Measurements from ENCODE around the gene DGKB. TPM values are rescaled to one million over a fixed set of nuclear protein-coding genes. Genes with fewer than 3 reads are reported as not detected.

DGKB gene
- total RNA-seq, 1 donor from 2014 or later = 0.72 TPM

DNA sequence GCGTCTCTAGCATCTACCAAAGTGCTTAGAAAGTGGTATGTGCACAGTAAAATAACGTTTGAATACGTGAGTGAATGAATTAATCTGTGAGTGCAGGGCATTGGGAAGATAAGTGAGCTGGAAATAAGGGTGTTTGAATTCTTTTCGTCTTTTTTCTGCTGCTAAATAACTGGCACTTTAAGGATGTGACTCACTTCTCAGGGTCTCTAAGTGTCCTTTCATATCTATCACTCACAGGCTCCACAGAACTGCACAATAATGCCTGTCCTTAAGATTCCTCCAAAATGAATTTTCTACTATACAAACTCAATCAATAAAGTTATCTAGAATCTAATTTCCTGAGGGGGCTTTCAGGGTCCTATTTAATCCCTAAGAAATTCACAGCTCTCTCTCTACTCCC is 3.2 kb upstream of the DGKB start:
- H3K36me3 Mint-ChIP-seq (ENCODE audit: low read depth) = no peaks in the 10 kb centered on the region
- H3K4me3 Mint-ChIP-seq = no peak overlapping the region
- no peak for TF ChIP-seq CTCF (conservative IDR thresholded peaks at IDR 0.05)
- no peaks in the 10 kb centered on the region for H3K9me3 Mint-ChIP-seq
- peaks cover 5% of the 10 kb centered on the region for H3K27me3 Mint-ChIP-seq (ENCODE audit: low read depth)
- H3K4me1 Mint-ChIP-seq = no peaks in the 10 kb centered on the region
- H3K27ac Mint-ChIP-seq (ENCODE audit: unreplicated experiment) = no peak overlapping the region
- DNase-seq (ENCODE audit: low read depth, low spot score) = no peak

DNA sequence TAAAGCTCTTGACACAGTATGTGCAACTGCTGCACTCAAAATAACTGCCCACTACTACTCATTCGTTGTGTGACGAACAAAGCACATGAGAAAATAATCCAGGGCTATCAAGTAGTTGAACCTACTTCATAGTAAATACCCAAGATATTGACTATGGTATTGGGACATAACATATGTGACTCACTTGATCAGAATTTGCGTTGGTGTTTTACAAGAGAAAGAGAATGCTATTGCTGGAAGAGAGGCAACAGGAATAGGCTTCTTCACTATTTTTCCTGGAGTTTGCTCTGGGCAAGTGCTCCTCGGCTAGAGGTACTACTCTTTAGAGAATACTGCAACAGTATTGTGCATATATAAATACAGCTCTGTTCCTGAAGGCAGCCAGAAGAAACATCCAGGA is 2.5 kb downstream of the DGKB start:
- Mint-ChIP-seq H3K36me3 (ENCODE audit: low read depth) (no peaks in the 10 kb centered on the region), H3K27me3 (ENCODE audit: low read depth) (peaks cover 5% of the 10 kb centered on the region), H3K4me3 (no peak overlapping the region), H3K27ac (ENCODE audit: unreplicated experiment) (no peak overlapping the region), H3K9me3 (no peaks in the 10 kb centered on the region), H3K4me1 (no peaks in the 10 kb centered on the region)
- no peak for TF ChIP-seq CTCF (conservative IDR thresholded peaks at IDR 0.05)
- DNase-seq (ENCODE audit: low read depth, low spot score) = no peak

- TF ChIP-seq CTCF (conservative IDR thresholded peaks at IDR 0.05) = no peak
- H3K27me3 Mint-ChIP-seq (ENCODE audit: low read depth) = peaks cover 3% of the 10 kb centered on the region
- H3K4me1 Mint-ChIP-seq = no peaks in the 10 kb centered on the region
- H3K9me3 Mint-ChIP-seq = no peaks in the 10 kb centered on the region
- H3K36me3 Mint-ChIP-seq (ENCODE audit: low read depth) = no peaks in the 10 kb centered on the region
- DNase-seq (ENCODE audit: low read depth, low spot score) = no peak
- H3K4me3 Mint-ChIP-seq = no peak overlapping the region
- H3K27ac Mint-ChIP-seq (ENCODE audit: unreplicated experiment) = no peak overlapping the region
Observed at GRCh38 chr7:14899030-14899429, 3.5 kb downstream of the DGKB start.

GRCh38 chr7:14896461-14896860 is 6.1 kb downstream of the DGKB start:
- DNase-seq (ENCODE audit: low read depth, low spot score) = no peak
- Mint-ChIP-seq H3K4me1 (no peaks in the 10 kb centered on the region), H3K27ac (ENCODE audit: unreplicated experiment) (no peak overlapping the region), H3K27me3 (ENCODE audit: low read depth) (peaks cover 3% of the 10 kb centered on the region), H3K36me3 (ENCODE audit: low read depth) (no peaks in the 10 kb centered on the region), H3K4me3 (no peak overlapping the region), H3K9me3 (no peaks in the 10 kb centered on the region)
- TF ChIP-seq CTCF (conservative IDR thresholded peaks at IDR 0.05) = no peak

DNA sequence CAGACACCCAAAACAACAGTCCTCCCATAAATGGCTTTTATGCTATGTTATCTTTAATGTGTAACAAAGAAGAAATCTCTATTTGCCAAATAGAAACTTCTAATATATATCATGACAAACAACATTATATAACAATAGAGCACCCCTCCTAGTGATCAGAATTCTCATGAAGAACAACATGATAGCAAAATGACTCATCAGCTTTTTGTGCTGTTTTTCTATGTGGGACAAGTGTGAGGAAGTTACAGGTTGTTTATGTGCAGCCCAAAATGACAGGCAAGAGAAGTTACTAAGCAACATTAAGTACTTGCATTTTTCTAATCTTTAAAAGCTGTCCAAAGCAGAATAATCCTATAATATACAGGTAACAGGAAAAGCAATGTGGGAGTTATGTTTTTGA is 7.7 kb downstream of the DGKB start:
- Mint-ChIP-seq H3K27me3 (ENCODE audit: low read depth) (no peaks in the 10 kb centered on the region), H3K4me3 (no peak overlapping the region), H3K36me3 (ENCODE audit: low read depth) (no peaks in the 10 kb centered on the region), H3K4me1 (no peaks in the 10 kb centered on the region), H3K9me3 (no peaks in the 10 kb centered on the region), H3K27ac (ENCODE audit: unreplicated experiment) (no peak overlapping the region)
- no peak for TF ChIP-seq CTCF (conservative IDR thresholded peaks at IDR 0.05)
- DNase-seq (ENCODE audit: low read depth, low spot score) = no peak

- no peaks in the 10 kb centered on the region for H3K4me1 Mint-ChIP-seq
- DNase-seq (ENCODE audit: low read depth, low spot score) = no peak
- no peak for TF ChIP-seq CTCF (conservative IDR thresholded peaks at IDR 0.05)
- no peaks in the 10 kb centered on the region for H3K9me3 Mint-ChIP-seq
- H3K27me3 Mint-ChIP-seq (ENCODE audit: low read depth) = no peaks in the 10 kb centered on the region
- no peaks in the 10 kb centered on the region for H3K36me3 Mint-ChIP-seq (ENCODE audit: low read depth)
- H3K4me3 Mint-ChIP-seq = no peak overlapping the region
- H3K27ac Mint-ChIP-seq (ENCODE audit: unreplicated experiment) = no peak overlapping the region
Observed at GRCh38 chr7:14892961-14893360, 9.6 kb downstream of the DGKB start.

All from neural crest cell (in vitro differentiated cells).